SK-N-MC (cell line): ENCODE results near the gene CLSTN2.

Source experiments
- DNase-seq: peaks from one replicate; pipeline ENCODE4 v3.0.0-alpha.2; 2011; ENCODE audit warnings: low read depth, low spot score
- H3K27ac ChIP-seq: fragments of 200-600 bp; sonication (generic); 2 replicates; pipeline ENCODE4 v1.5.1; 2016; ENCODE audit warnings: mixed run types
- H3K36me3 ChIP-seq: fragments of 200-600 bp; sonication (generic); 2 replicates; pipeline ENCODE4 v1.6.1; 2017; ENCODE audit warnings: antibody characterized with exemption, low read length, mixed read lengths; ENCODE audit not compliant: insufficient read depth
- H3K4me3 ChIP-seq: fragments of 200-600 bp; sonication (generic); 2 replicates; pipeline ENCODE4 v1.5.1; 2016
- H3K9ac ChIP-seq: fragments of 200-600 bp; sonication (generic); 2 replicates; pipeline ENCODE4 v1.8.0; 2017; ENCODE audit warnings: mixed run types, mixed read lengths; ENCODE audit not compliant: insufficient read length
- H3K9me3 ChIP-seq: fragments of 200-600 bp; sonication (generic); 2 replicates; pipeline ENCODE4 v1.6.1; 2017; ENCODE audit warnings: low read depth, mild to moderate bottlenecking, antibody characterized with exemption, low read length, moderate library complexity, mixed read lengths
- EZH2 ChIP-seq: fragments of 200-600 bp; sonication (generic); IDR thresholded peaks from one replicate; pipeline ENCODE4 v1.6.1; 2017; ENCODE audit warnings: antibody characterized with exemption
- FOXP2 ChIP-seq: optimal IDR thresholded peaks from 2 replicates; pipeline ENCODE3; 2011; ENCODE audit warnings: mild to moderate bottlenecking, moderate library complexity; ENCODE audit not compliant: insufficient read depth; ENCODE audit errors: extremely low read length, control extremely low read depth
- POLR2AphosphoS5 ChIP-seq: IDR thresholded peaks from 2 replicates; pipeline ENCODE4 v1.6.1; 2012; ENCODE audit warnings: mild to moderate bottlenecking, low read depth, low read length, borderline replicate concordance

CLSTN2 gene

GRCh38 chr3:140094487-140094886 lies 159.5 kb downstream of the CLSTN2 start:
- Histone ChIP-seq H3K36me3 (no peaks in the 10 kb centered on the region), H3K4me3 (no peak overlapping the region), H3K9ac (peak overlapping the region; percentile 35), H3K9me3 (no peaks in the 10 kb centered on the region), H3K27ac (no peak overlapping the region)
- TF ChIP-seq EZH2 (no peak), FOXP2 (no peak), POLR2AphosphoS5 (no peak)
- no peak for DNase-seq

- no peak for TF ChIP-seq EZH2
- TF ChIP-seq POLR2AphosphoS5, result no peak
- TF ChIP-seq FOXP2, result no peak
- DNase-seq, result no peak
- Histone ChIP-seq H3K9me3 (no peaks in the 10 kb centered on the region), H3K9ac (no peak overlapping the region), H3K27ac (no peak overlapping the region), H3K36me3 (no peaks in the 10 kb centered on the region), H3K4me3 (no peak overlapping the region)
Observed at GRCh38 chr3:140096037-140096436, 161.1 kb downstream of the CLSTN2 start.

- H3K4me3 ChIP-seq, result no peak overlapping the region
- H3K9ac ChIP-seq, result no peak overlapping the region
- H3K9me3 ChIP-seq, result no peaks in the 10 kb centered on the region
- TF ChIP-seq EZH2, result no peak
- no peak for TF ChIP-seq POLR2AphosphoS5
- TF ChIP-seq FOXP2, result no peak
- no peak for DNase-seq
- no peak overlapping the region for H3K27ac ChIP-seq
- no peaks in the 10 kb centered on the region for H3K36me3 ChIP-seq
Observed at GRCh38 chr3:140097874-140098635, 163.1 kb downstream of the CLSTN2 start.

- H3K9me3 ChIP-seq, result no peaks in the 10 kb centered on the region
- H3K4me3 ChIP-seq, result no peak overlapping the region
- no peak overlapping the region for H3K27ac ChIP-seq
- no peak for DNase-seq
- no peak for TF ChIP-seq POLR2AphosphoS5
- no peak for TF ChIP-seq FOXP2
- TF ChIP-seq EZH2, result no peak
- no peaks in the 10 kb centered on the region for H3K36me3 ChIP-seq
- no peak overlapping the region for H3K9ac ChIP-seq
Observed at GRCh38 chr3:140100479-140100878, 165.5 kb downstream of the CLSTN2 start.

GRCh38 chr3:140103166-140103565 lies 168.2 kb downstream of the CLSTN2 start:
- TF ChIP-seq FOXP2 (no peak), POLR2AphosphoS5 (no peak), EZH2 (no peak)
- DNase-seq, result no peak
- no peak overlapping the region for H3K4me3 ChIP-seq
- H3K9me3 ChIP-seq, result no peaks in the 10 kb centered on the region
- H3K36me3 ChIP-seq, result no peaks in the 10 kb centered on the region
- no peak overlapping the region for H3K9ac ChIP-seq
- no peak overlapping the region for H3K27ac ChIP-seq

GRCh38 chr3:140103986-140104645 lies 169.1 kb downstream of the CLSTN2 start:
- Histone ChIP-seq H3K9me3 (no peaks in the 10 kb centered on the region), H3K36me3 (no peaks in the 10 kb centered on the region), H3K4me3 (no peak overlapping the region), H3K9ac (no peak overlapping the region), H3K27ac (no peak overlapping the region)
- no peak for DNase-seq
- TF ChIP-seq EZH2 (no peak), FOXP2 (no peak), POLR2AphosphoS5 (no peak)

GRCh38 chr3:140113996-140114788 lies 179.2 kb downstream of the CLSTN2 start:
- no peak overlapping the region for H3K27ac ChIP-seq
- H3K9me3 ChIP-seq, result no peaks in the 10 kb centered on the region
- DNase-seq, result no peak
- H3K4me3 ChIP-seq, result no peak overlapping the region
- H3K36me3 ChIP-seq, result no peaks in the 10 kb centered on the region
- no peak overlapping the region for H3K9ac ChIP-seq
- TF ChIP-seq POLR2AphosphoS5, result no peak
- no peak for TF ChIP-seq FOXP2

- no peaks in the 10 kb centered on the region for H3K9me3 ChIP-seq
- no peak overlapping the region for H3K27ac ChIP-seq
- no peak overlapping the region for H3K9ac ChIP-seq
- TF ChIP-seq EZH2 (no peak), FOXP2 (no peak), POLR2AphosphoS5 (no peak)
- H3K36me3 ChIP-seq, result no peaks in the 10 kb centered on the region
- no peak for DNase-seq
- no peak overlapping the region for H3K4me3 ChIP-seq
Observed at GRCh38 chr3:140114789-140115080, 179.8 kb downstream of the CLSTN2 start.

GRCh38 chr3:140117096-140117526 lies 182.1 kb downstream of the CLSTN2 start:
- Histone ChIP-seq H3K9me3 (no peaks in the 10 kb centered on the region), H3K27ac (peak overlapping the region; percentile 58; the same call in 1 of the 2 replicates), H3K9ac (no peak overlapping the region), H3K36me3 (no peaks in the 10 kb centered on the region), H3K4me3 (peak overlapping the region; percentile 66)
- no peak for DNase-seq
- no peak for TF ChIP-seq POLR2AphosphoS5
- TF ChIP-seq FOXP2, result no peak
- TF ChIP-seq EZH2, result no peak
